HG03103 (cell line): ENCODE measurements around the gene ZBTB5.
"Not testable (repeated sequence)": the region's sequence is repeated elsewhere in the genome, so short reads cannot be mapped to it uniquely, and the experiment has no call there.

Experiments
- ATAC-seq: cut with Tn5 transposase; IDR thresholded peaks from one replicate; pipeline ENCODE4 v1.9.1; 2021; ENCODE audit warnings: low read depth; ENCODE audit not compliant: unreplicated experiment

Gene ZBTB5

DNA sequence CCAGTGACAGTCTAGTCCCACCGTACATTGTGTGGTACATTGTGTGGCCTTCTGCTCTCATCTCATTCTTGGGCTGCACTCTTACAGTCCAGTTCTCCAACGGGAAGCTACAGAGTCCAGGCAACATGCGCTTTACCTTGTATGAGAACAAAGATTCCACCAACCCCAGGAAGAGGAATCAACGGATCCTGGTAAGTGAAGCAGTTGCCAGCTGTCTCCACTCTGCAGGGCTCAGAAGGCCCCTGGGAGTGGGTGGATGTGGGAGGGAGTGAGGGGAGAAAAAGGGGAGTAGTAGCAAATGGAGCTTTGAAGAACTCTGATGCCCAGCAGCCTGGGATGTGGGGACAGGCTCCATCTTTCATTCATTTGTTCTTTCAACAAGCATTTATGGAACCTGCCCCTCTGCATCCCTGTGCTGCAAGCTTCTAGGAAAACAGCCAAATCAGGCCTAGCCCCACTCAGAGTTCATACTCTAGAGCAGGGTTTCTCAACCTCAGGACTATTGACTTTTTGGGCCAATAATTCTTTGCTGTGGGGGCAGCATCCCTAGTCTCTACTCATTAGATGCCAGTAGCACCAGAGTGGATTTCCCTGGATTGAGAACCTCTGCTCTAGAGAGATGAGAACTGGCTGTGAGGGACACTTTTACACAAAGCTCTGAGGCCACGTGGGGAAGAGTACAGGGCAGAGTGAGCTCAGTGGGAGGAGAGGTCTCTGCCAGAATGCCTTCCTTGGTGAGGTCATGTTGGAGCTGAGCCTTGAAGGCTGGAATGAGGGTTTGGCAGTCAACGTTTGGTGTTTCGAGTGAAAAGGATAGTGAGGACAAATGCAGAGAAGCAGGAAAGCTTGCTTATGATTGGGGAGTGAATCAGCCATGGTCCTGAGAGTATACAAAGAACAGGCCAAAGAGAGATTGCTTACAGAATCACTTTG lies 21.6 kb upstream of the ZBTB5 start:
- ATAC-seq = no peak

- no peak for ATAC-seq
These were observed 21.0 kb upstream of the ZBTB5 start for GRCh38 chr9:37486256-37486615.

GRCh38 chr9:37485389-37486255 lies 20.4 kb upstream of the ZBTB5 start, which contains the start of gene POLR1E:
Gene POLR1E, plus strand, starts transcription at chr9:37485948. Its CDS starts 100 bp downstream, at chr9:37486048.
- ATAC-seq = peak; percentile 91

GRCh38 chr9:37480759-37481158 lies 15.5 kb upstream of the ZBTB5 start:
- ATAC-seq = no peak

- not testable (repeated sequence) for ATAC-seq
These were observed 12.9 kb upstream of the ZBTB5 start for GRCh38 chr9:37477987-37478619.

DNA sequence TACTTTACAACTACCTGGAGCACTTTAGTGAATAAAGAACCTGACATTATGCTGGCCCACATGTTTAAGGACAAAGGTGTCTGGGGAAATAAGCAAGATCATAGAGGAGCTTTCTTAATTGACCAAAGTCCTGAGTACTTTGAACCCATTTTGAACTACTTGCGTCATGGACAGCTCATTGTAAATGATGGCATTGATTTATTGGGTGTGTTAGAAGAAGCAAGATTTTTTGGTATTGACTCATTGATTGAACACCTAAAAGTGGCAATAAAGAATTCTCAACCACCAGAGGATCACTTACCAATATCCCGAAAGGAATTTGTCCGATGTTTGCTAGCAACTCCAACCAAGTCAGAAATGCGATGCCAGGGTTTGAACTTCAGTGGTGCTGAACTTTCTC lies 12.2 kb upstream of the ZBTB5 start:
- not testable (repeated sequence) for ATAC-seq

GRCh38 chr9:37476930-37477329 lies 11.7 kb upstream of the ZBTB5 start:
- no peak for ATAC-seq

GRCh38 chr9:37474438-37474837 lies 9.2 kb upstream of the ZBTB5 start:
- no peak for ATAC-seq

GRCh38 chr9:37473982-37474381 lies 8.7 kb upstream of the ZBTB5 start:
- not testable (repeated sequence) for ATAC-seq

DNA sequence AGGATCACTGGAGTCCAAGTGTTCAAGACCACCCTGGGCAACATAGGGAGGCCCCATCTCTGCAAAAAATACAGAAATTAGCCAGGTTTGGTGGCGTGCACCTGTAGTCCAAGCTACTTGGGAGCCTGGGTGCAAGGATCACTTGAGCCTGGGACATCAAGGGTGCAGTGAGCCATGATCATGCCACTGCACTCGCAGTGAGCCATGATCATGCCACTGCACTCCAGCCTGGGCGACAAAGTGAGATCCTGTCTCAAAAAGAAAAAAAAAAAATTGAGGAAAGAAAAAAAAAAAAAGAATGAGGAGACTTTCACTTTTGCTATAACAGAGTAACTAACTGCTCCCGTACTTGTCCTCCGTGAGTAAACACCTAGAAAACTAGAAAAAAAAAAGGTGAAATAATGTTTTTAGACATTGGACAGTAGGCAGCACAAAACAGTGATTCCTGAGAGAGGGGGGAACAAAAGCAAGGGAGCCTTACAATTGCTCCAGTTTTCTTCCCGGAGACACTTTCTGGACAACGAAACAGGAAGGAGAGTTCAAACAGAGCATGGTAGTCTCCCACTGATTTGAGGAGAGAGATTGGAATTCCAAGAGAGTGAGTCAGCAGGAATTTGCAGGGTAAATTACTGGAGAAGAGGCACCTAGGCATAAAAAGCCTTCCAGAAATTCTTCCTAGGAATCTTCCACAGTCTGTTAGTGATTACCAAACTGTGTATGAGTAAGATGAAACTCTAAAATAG lies 6.9 kb upstream of the ZBTB5 start:
- ATAC-seq = no peak

DNA sequence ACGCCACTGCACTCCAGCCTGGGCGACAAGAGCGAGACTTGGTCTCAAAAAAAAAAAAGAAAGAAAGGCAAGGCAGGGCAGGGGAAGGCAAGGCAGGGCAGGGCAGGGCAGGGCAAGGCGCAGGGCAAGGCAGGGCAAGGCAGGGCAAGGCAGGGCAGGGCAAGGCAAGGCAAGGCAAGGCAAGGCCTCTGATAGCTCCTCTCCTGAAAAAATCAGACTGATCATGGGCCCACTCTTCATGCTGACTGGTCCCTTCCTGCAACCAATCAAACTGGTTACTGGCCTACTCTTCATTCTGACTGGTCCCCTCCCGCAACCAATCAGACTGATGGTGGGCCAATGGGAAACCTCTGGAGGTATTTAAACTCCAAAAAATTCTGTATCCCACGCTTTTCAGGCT lies 3.4 kb upstream of the ZBTB5 start:
- no peak for ATAC-seq

GRCh38 chr9:37467530-37467929 lies 2.3 kb upstream of the ZBTB5 start:
- ATAC-seq = not testable (repeated sequence)

DNA sequence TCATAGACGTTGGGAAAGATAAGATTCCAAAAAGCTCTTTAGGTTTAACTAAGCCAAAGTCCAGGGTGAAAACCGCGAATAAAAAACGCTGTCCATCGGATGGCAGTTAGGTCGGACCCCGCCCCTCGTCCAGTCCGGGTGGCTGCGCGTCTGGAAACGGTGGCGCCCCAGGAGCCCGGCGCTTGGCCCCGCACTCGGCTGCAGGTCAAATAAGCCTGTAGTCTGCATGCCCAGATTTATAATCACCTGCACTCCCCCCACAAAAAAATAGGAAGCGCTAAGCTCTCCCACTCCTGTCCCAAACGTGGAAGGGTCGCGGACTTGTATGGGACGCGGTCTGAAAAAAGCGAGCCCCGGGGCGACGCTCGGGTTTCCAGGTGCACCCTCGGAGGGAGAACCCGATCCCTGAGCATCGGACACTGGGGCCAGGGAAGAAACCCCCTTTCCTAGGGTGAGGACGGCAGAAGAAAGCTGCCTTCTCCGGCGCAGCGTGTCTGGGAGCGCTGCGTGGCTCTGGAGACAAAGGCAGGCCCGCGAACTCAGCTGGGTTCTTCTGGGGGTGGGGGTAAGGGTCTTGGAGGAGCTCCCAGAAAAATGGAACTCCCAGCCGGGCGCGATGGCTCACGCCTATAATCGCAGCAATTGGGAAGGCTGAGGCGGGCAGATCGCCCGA lies 923 bp upstream of the ZBTB5 start:
- ATAC-seq = no peak

GRCh38 chr9:37464426-37465248 lies 613 bp downstream of the ZBTB5 start:
- peak; percentile 36 for ATAC-seq

DNA sequence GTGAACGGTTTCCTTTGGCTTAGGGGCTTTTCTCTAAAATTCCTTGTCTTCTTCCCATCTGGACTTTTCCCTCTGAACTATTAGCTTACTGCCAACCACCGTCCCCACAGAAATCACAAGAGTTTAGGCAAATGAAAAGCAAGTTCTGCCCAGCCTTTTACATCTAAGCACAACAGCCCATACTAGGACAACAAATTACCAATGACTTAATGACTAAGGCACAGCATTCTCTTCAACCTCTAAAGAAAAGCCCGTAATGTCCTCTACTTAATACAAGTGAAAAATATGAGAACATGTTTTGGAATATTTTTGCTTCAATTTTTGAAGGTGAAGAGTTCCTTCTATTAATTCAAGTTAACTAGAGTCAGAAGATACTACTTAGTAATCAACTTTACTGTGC lies 1.2 kb downstream of the ZBTB5 start:
- no peak for ATAC-seq

DNA sequence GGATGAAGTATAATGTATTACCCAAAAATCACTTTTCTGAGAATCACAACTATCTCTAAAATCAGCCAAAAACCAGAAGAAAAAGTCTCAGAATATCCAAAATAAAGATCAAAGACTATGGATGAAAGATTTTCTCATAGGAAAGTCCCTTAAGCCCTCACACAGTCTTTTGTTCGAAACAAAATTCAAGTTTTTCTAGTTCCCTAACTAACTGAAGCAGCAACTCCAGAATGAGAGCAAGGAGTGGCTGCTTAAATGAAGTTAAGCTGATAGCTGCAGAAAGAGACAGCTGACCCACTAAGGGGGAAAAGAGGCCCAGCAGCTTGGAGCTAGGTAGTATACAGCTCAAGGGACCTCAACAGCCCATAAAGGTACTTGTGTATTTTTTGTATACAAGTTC lies 8.4 kb downstream of the ZBTB5 start:
- no peak for ATAC-seq

DNA sequence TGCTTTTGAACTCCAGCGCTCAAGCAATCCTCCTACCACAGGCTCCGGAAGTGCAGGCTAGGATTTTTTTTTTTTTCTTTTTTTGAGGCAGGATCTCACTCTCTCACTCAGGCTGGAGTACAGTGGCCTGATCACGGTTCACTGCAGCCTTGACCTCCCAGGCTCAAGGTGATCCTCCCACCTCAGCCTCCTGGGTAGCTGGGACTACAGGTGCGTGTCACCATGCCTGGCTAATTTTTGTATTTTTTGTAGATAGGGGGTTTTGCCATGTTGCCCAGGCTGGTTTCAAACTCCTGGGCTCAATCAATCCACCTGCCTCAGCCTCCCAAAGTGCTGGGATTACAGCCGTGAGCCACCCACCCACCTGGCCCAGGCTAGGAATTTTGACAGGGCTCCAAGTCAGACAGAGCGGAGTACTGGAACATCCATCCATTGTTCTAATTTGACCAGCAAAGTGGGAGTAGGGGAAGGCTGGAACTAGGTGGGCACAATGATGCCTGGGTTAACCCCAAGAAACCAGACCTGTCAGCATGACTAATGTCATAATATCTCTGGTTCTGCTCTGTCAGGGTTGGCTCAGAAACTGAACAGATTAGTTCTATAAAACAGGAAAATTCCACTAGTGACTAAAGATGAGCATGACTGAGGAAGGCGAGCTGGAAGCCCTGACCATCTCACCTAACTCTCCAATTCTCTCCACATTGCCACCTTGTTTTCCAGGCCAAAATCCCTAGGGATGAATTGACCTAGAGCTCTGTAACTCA lies 9.2 kb downstream of the ZBTB5 start:
- no peak for ATAC-seq

DNA sequence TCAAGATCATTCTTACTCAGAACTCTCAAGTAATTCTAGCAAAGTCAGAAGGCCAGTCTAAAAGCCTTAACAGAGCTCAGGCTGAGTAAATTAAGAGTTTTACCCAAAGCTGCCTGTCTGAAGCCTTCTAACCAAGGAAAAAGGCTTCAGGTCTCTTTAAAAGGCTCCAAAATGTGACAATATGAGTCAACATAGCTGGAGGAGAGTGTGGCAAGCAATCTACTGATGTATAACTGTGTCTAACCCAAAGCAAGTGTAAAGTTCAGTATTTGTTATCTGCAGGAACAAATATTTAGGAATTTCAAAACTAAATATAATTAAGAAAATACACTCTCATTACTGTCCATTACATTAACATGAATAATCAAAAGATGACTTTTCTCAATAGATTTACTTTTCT lies 11.0 kb downstream of the ZBTB5 start:
- no peak for ATAC-seq
